Left ventricle myocardium inferior (tissue), 1 donor: ENCODE data around the gene ARHGEF33. TPM values are rescaled to one million over a fixed set of nuclear protein-coding genes. Genes with fewer than 3 reads are reported as not detected.

Experiments used
- DNase-seq: peaks from one replicate; pipeline ENCODE4 v3.0.0-alpha.2; 2020
- H3K27ac ChIP-seq: fragments of 200-600 bp; replicated peaks from 2 replicates; pipeline ENCODE4 v1.8.0; 2021
- H3K27me3 ChIP-seq: fragments of 200-600 bp; 2 replicates; pipeline ENCODE4 v1.8.0; 2021; ENCODE audit warnings: low read depth
- H3K36me3 ChIP-seq: fragments of 200-600 bp; 2 replicates; pipeline ENCODE4 v1.8.0; 2021
- H3K4me1 ChIP-seq: fragments of 200-600 bp; 2 replicates; pipeline ENCODE4 v1.8.0; 2021
- H3K4me3 ChIP-seq: fragments of 200-600 bp; 2 replicates; pipeline ENCODE4 v1.8.0; 2021; ENCODE audit warnings: mild to moderate bottlenecking, moderate library complexity
- H3K9me3 ChIP-seq: fragments of 200-600 bp; replicated peaks from 2 replicates; pipeline ENCODE4 v1.8.0; 2021
- CTCF ChIP-seq: fragments of 200-600 bp; IDR thresholded peaks from 2 replicates; pipeline ENCODE4 v1.8.0; 2021; ENCODE audit warnings: antibody characterized with exemption, mild to moderate bottlenecking, borderline replicate concordance
- intact Hi-C: fragments of 100-400 bp; cut with micrococcal nuclease; formaldehyde crosslinking; loops from one replicate; pipeline ENCODE4 v1.11.0; 2022
- total RNA-seq: library from RNA; stranded (reverse); fragmentation: NEBNext Ultra II Directional; extraction: Animal tissue kit (Norgen Biotek cat#: 25700); gene quantifications from one replicate; pipeline ENCODE4 v1.2.1, GENCODE V29; 2021
- donor health status: DM: no; HTN: yes; CAD: no; lungs with severe emphysema.

The ARHGEF33 gene
- total RNA-seq, 1 donor from 2014 or later = 0.14 TPM

- no peaks in the 10 kb centered on the region for H3K4me1 ChIP-seq
- H3K36me3 ChIP-seq = no peaks in the 10 kb centered on the region
- no peak overlapping the region for H3K4me3 ChIP-seq
- no peaks in the 10 kb centered on the region for H3K27me3 ChIP-seq
- H3K27ac ChIP-seq = no peak overlapping the region
- H3K9me3 ChIP-seq = no peaks in the 10 kb centered on the region
- no peak for TF ChIP-seq CTCF
- intact Hi-C loops = no loop called here
- DNase-seq = no peak
These were observed 76.3 kb downstream of the ARHGEF33 start for GRCh38 chr2:38966006-38966405.

- no peak for TF ChIP-seq CTCF
- Histone ChIP-seq H3K4me3 (no peak overlapping the region), H3K9me3 (no peaks in the 10 kb centered on the region), H3K4me1 (no peaks in the 10 kb centered on the region), H3K27ac (no peak overlapping the region), H3K27me3 (no peaks in the 10 kb centered on the region), H3K36me3 (no peaks in the 10 kb centered on the region)
- intact Hi-C loops = no loop called here
- no peak for DNase-seq
These were observed 77.0 kb downstream of the ARHGEF33 start for GRCh38 chr2:38966678-38967077.

- no peaks in the 10 kb centered on the region for H3K36me3 ChIP-seq
- DNase-seq = no peak
- H3K4me3 ChIP-seq = no peak overlapping the region
- peaks cover 1% of the 10 kb centered on the region for H3K4me1 ChIP-seq
- H3K9me3 ChIP-seq = no peaks in the 10 kb centered on the region
- no peak overlapping the region for H3K27ac ChIP-seq
- H3K27me3 ChIP-seq = no peaks in the 10 kb centered on the region
- intact Hi-C loops = no loop called here
- TF ChIP-seq CTCF = no peak
These were observed 78.3 kb downstream of the ARHGEF33 start for GRCh38 chr2:38968021-38968420.

- peaks cover 9% of the 10 kb centered on the region for H3K4me1 ChIP-seq
- H3K27me3 ChIP-seq = no peaks in the 10 kb centered on the region
- no peak for DNase-seq
- intact Hi-C loops = no loop called here
- H3K36me3 ChIP-seq = no peaks in the 10 kb centered on the region
- no peak for TF ChIP-seq CTCF
- H3K4me3 ChIP-seq = no peak overlapping the region
- H3K27ac ChIP-seq = no peak overlapping the region
- H3K9me3 ChIP-seq = no peaks in the 10 kb centered on the region
These were observed 81.7 kb downstream of the ARHGEF33 start for GRCh38 chr2:38971377-38971776.

- Histone ChIP-seq H3K27ac (no peak overlapping the region), H3K9me3 (no peaks in the 10 kb centered on the region), H3K4me1 (peaks cover 9% of the 10 kb centered on the region), H3K36me3 (no peaks in the 10 kb centered on the region), H3K4me3 (no peak overlapping the region), H3K27me3 (no peaks in the 10 kb centered on the region)
- TF ChIP-seq CTCF = no peak
- intact Hi-C loops = no loop called here
- no peak for DNase-seq
These were observed 83.6 kb downstream of the ARHGEF33 start for GRCh38 chr2:38973266-38973665.

- Histone ChIP-seq H3K27me3 (no peaks in the 10 kb centered on the region), H3K4me3 (no peak overlapping the region), H3K4me1 (peaks cover 9% of the 10 kb centered on the region), H3K27ac (no peak overlapping the region), H3K36me3 (no peaks in the 10 kb centered on the region), H3K9me3 (no peaks in the 10 kb centered on the region)
- TF ChIP-seq CTCF = no peak
- intact Hi-C loops = no loop called here
- no peak for DNase-seq
These were observed 85.4 kb downstream of the ARHGEF33 start for GRCh38 chr2:38975042-38975441.
